Epithelial cell of esophagus (primary cell): ENCODE measurements around the gene NOL4L.

Experiments used
- DNase-seq: peaks from one replicate; pipeline ENCODE4 v3.0.0; 2010; ENCODE audit warnings: low read depth
- H3K4me3 ChIP-seq: 2 replicates; pipeline ENCODE4 v1.5.1; 2011; ENCODE audit warnings: mild to moderate bottlenecking, low read length, control low read depth
- TF ChIP-seq, protein P1 (sequence below): IDR thresholded peaks from 2 replicates; pipeline ENCODE4 v1.5.1; 2011; ENCODE audit warnings: low read depth, mild to moderate bottlenecking, low read length, control low read depth, inconsistent platforms; ENCODE audit not compliant: insufficient read depth; ENCODE audit errors: missing control alignments

Gene NOL4L

DNA sequence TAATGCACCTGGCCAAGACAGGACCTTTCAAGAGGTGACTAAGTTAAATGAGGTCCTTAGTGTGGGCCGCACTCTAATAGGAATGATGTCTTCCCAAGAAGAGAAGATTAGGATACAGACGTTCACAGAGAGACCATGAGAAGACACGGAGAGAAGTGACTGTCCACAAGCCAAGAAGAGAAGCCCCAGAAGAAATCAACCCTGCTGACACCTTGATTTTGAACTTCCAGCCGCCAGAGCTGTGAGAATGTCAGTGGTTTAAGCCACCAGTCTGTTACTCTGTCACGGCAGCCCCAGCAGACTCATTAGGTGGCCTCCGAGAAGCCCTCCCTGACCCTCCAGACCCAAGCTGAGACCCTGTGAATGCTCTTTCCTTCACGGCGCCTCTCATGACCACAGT lies 29.5 kb downstream of the NOL4L start:
- TF ChIP-seq, protein P1, sequence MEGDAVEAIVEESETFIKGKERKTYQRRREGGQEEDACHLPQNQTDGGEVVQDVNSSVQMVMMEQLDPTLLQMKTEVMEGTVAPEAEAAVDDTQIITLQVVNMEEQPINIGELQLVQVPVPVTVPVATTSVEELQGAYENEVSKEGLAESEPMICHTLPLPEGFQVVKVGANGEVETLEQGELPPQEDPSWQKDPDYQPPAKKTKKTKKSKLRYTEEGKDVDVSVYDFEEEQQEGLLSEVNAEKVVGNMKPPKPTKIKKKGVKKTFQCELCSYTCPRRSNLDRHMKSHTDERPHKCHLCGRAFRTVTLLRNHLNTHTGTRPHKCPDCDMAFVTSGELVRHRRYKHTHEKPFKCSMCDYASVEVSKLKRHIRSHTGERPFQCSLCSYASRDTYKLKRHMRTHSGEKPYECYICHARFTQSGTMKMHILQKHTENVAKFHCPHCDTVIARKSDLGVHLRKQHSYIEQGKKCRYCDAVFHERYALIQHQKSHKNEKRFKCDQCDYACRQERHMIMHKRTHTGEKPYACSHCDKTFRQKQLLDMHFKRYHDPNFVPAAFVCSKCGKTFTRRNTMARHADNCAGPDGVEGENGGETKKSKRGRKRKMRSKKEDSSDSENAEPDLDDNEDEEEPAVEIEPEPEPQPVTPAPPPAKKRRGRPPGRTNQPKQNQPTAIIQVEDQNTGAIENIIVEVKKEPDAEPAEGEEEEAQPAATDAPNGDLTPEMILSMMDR: no peak
- no peak for DNase-seq
- H3K4me3 ChIP-seq: no peak overlapping the region

DNA sequence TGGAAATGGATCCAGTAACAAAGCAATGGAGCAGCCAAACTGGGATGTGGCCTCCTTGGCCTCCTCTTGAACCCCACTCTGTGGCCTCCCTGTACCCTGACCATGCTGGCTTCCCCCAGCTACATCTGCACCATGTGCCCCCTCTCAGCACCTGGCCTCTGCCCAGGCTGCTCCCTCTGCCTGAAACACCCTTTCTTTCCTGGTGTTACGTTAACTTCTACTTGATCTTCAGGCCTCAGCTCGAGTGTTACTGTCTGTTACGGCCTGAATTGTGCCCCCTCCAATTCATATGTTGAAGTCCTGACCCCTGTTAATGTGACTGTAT lies 30.2 kb downstream of the NOL4L start:
- no peak for DNase-seq
- TF ChIP-seq, protein P1: no peak
- H3K4me3 ChIP-seq: no peak overlapping the region

DNA sequence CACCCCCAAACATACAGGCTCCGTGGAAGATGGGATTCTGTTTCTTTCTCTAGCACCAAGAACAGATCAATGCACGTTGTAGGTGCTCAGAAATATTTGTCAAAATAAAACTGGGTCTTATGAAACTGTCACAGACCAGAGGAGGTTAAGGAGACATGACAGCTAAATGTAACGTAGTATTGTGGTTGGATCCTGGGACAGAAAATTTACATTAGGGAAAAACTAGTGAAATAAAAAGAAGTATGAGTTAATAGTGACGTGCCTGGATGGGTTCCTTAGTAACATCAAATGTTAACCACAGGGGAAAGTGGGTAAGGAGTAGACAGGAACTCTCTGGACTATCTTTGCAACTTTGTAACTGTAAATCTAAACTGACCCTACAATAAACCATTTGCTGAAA lies 31.5 kb downstream of the NOL4L start:
- no peak overlapping the region for H3K4me3 ChIP-seq
- TF ChIP-seq, protein P1: no peak
- no peak for DNase-seq

DNA sequence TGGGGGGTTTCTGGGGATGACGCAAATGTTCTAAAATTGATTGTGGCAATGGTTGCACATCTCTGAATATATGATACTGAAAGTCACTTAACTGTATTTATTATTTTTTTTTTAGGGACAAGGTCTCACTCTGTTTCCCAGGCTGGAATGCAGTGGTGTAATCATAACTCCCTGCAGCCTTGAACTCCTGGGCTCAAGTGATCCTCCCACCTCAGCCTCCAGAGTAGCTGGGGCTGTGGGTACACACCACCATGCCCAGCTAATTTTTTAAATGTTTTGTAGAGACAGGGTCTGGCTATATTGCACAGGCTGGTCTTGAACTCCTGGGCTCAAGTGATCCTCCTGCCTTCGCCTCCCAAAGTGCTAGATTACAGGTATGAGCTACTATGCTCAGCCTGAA lies 33.4 kb downstream of the NOL4L start:
- no peak overlapping the region for H3K4me3 ChIP-seq
- TF ChIP-seq, protein P1: no peak
- no peak for DNase-seq

DNA sequence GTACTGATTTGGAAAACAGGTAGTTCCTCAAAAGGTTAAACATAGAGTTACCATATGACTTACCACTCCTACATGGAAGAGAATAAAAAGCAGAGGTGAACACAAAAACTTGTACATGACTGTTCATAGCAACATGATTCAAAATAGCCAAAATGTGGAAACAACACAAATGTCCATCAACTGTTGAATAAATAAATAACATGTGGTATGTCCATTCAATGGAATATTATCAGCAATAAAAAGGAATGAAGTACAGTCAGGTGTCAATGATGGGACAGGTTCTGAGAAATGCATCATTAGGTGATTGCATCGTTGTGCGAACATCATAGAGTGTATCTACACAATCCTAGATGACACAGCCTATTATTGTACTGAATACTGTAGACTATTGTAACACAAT lies 35.3 kb downstream of the NOL4L start:
- TF ChIP-seq, protein P1: no peak
- DNase-seq: no peak
- no peak overlapping the region for H3K4me3 ChIP-seq

DNA sequence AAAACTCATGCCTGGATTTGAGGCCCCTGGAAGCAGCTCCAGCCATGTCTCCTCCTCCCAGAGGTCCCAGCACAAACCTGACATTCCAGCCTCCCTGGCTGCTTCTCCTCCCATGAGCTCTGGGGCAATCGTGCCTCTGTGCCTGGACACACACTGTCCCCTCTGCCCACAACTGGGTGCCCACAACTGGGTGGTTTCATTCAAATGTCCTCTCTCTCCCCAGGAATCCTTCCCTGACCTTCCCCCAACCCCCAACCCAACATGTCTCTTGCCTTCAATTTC lies 37.4 kb downstream of the NOL4L start:
- H3K4me3 ChIP-seq: no peak overlapping the region
- no peak for DNase-seq
- TF ChIP-seq, protein P1: no peak

DNA sequence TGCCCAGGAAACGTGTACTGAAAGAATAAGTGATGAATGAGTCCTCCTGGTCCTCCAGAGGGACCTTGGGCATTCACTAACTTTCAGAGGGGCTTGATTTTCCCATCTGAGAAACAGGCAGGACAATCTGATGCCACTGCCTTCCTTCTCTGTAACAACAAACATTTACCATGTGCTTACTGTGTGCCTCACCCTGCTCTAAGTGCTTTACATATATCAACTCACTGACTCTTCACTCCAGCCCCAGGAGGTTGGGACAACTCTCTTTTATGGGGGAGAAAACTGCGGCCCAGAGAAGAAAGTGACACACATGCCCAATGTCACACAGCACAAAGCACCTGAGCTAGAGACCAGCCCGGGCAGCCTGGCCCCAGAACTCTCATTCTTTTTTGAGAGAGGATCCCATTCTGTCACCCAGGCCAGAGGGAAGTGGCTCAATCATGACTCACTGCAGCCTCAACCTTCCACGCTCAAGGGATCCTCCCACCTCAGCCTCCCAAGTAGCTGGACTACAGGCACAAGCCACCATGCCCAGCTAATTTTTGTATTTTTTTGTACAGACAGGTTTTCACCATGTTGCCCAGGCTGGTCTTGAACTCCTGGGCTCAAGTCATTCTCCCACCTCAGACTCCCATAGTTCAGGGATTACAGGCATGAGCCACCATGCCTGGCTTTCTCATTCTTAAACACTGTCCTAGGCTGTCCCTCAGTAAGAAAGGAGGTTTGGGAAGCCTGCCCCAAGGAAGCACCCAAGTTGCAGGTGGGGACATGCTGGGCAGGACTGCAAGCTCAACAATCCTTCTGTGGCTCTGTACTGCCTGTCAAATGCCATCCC lies 38.0 kb downstream of the NOL4L start:
- DNase-seq: no peak
- no peak overlapping the region for H3K4me3 ChIP-seq
- TF ChIP-seq, protein P1: no peak
